Measurements from ENCODE around the gene DAND5. TPM values are rescaled to one million over a fixed set of nuclear protein-coding genes. Genes with fewer than 3 reads are reported as not detected.

DAND5 gene
- total and polyA plus RNA-seq, 9 of the 15 experiments (the other 6 are each of a cell fraction or from before 2014, with no cell fraction given) = 0.22 to 0.83 (median 0.60) TPM

GRCh38 chr19:13012690-13013608 is 43.6 kb downstream of the DAND5 start (continued):
- TF ChIP-seq MGA (IDR thresholded peaks at IDR 0.05) (peak; percentile 85), HBP1 (CRISPR knock-in tag; IDR thresholded peaks at IDR 0.05) (no peak), E2F5 (CRISPR knock-in tag; IDR thresholded peaks at IDR 0.05) (no peak), CBFA2T3 (IDR thresholded peaks at IDR 0.05) (peak; percentile 51), LEF1 (IDR thresholded peaks at IDR 0.05) (no peak), NR2C1 (IDR thresholded peaks at IDR 0.05) (peak; percentile 66; the same call in 1 of the 2 replicates), NR2C1 (tag; IDR thresholded peaks at IDR 0.05) (peak; percentile 62), ZNF224 (CRISPR knock-in tag; IDR thresholded peaks at IDR 0.05) (no peak), FOXM1 (IDR thresholded peaks at IDR 0.05; ENCODE audit: low read depth) (no peak), FOXM1 (CRISPR knock-in tag; IDR thresholded peaks at IDR 0.05; ENCODE audit: low read depth) (no peak), ZNF175 (CRISPR knock-in tag; IDR thresholded peaks at IDR 0.05; ENCODE audit: low read depth) (0 out of 2 replicates have a peak, but pooled peaks have one; percentile 54), MYC (IDR thresholded peaks at IDR 0.05; ENCODE audit: low read depth, low read length) (peak; percentile 70), MYC (CRISPR knock-in tag; IDR thresholded peaks at IDR 0.05; ENCODE audit: borderline replicate concordance, low read depth) (no peak), ARID2 (IDR thresholded peaks at IDR 0.05) (no peak), DPF2 (IDR thresholded peaks at IDR 0.05) (peak; percentile 45; the same call in 1 of the 2 replicates)

All from K562 (cell line).